CD14-positive monocyte (primary cell): ENCODE measurements around the gene CDS2. TPM values are rescaled to one million over a fixed set of nuclear protein-coding genes. Genes with fewer than 3 reads are reported as not detected.

Experiments used
- DNase-seq, 3 donors: peaks; one replicate each; pipeline ENCODE4 v3.0.0-alpha.2; 2011 to 2022
- H2AFZ ChIP-seq: 2 replicates; pipeline ENCODE4 v1.6.0; 2012; ENCODE audit warnings: mild to moderate bottlenecking, low read depth, low read length, inconsistent platforms; ENCODE audit not compliant: insufficient read depth, poor library complexity, severe bottlenecking
- H3K27ac ChIP-seq, 2 donors: 1 replicate in 1 of 2; 2 replicates in 1 of 2; pipeline ENCODE4 v1.5.1; 2012 to 2013; ENCODE audit warnings: low read length in 2 of 2, control low read depth in 1 of 2, inconsistent platforms in 1 of 2, low read depth in 1 of 2, mild to moderate bottlenecking in 1 of 2
- H3K27me3 ChIP-seq, 2 donors: one replicate each; pipeline versions ENCODE4 v1.6.0 to v1.6.1; 2011 to 2013; ENCODE audit warnings: low read length in 2 of 2; ENCODE audit not compliant: control insufficient read depth in 2 of 2, insufficient read depth in 2 of 2
- H3K36me3 ChIP-seq, 2 donors: replicated peaks in 1 of 2; 1 replicate in 1 of 2; 2 replicates in 1 of 2; pipeline versions ENCODE4 v1.5.1 to v1.6.1; 2012 to 2013; ENCODE audit warnings: low read length in 2 of 2, control low read depth in 1 of 2, inconsistent platforms in 1 of 2, mild to moderate bottlenecking in 1 of 2; ENCODE audit not compliant: insufficient read depth in 2 of 2, control insufficient read depth in 1 of 2
- H3K4me1 ChIP-seq, 2 donors: 1 replicate in 1 of 2; 2 replicates in 1 of 2; pipeline versions ENCODE4 v1.5.1 to v1.6.1; 2012 to 2013; ENCODE audit warnings: low read length in 2 of 2, control low read depth in 1 of 2, inconsistent platforms in 1 of 2, mild to moderate bottlenecking in 1 of 2, moderate library complexity in 1 of 2; ENCODE audit not compliant: insufficient read depth in 2 of 2, control insufficient read depth in 1 of 2
- H3K4me2 ChIP-seq: replicated peaks from 2 replicates; pipeline ENCODE3; 2012; ENCODE audit warnings: low read length, moderate library complexity, mild to moderate bottlenecking; ENCODE audit not compliant: poor library complexity, severe bottlenecking; ENCODE audit errors: extremely low read depth
- H3K4me3 ChIP-seq, 3 experiments: fragments of 200-600 bp in 1 of 3; sonication (generic) in 1 of 3; replicated peaks in 1 of 3; 1 replicate in 2 of 3; 2 replicates in 1 of 3; pipeline ENCODE4 v1.5.1; 2011 to 2013; ENCODE audit warnings: low read length in 3 of 3, mild to moderate bottlenecking in 3 of 3, control low read depth in 2 of 3, low read depth in 2 of 3, inconsistent platforms in 1 of 3, moderate library complexity in 1 of 3
- H3K79me2 ChIP-seq: 2 replicates; pipeline ENCODE4 v1.6.0; 2012; ENCODE audit warnings: mild to moderate bottlenecking, control low read depth, inconsistent platforms, low read length, moderate library complexity; ENCODE audit not compliant: insufficient read depth
- H3K9ac ChIP-seq: 2 replicates; pipeline ENCODE4 v1.6.0; 2017; ENCODE audit warnings: low read length, mild to moderate bottlenecking; ENCODE audit not compliant: insufficient read depth, poor library complexity, severe bottlenecking
- H3K9me3 ChIP-seq, 2 donors: replicated peaks in 1 of 2; 1 replicate in 1 of 2; 2 replicates in 1 of 2; pipeline versions ENCODE4 v1.5.1 to v1.6.1; 2012 to 2013; ENCODE audit warnings: low read length in 2 of 2, control low read depth in 1 of 2; ENCODE audit not compliant: control insufficient read depth in 1 of 2, insufficient read depth in 1 of 2
- H4K20me1 ChIP-seq: 2 replicates; pipeline ENCODE4 v1.6.0; 2012; ENCODE audit warnings: mild to moderate bottlenecking, low read length, control low read depth, moderate library complexity; ENCODE audit not compliant: insufficient read depth
- H3K27ac Mint-ChIP-seq, 7 donors: one replicate each; pipeline ENCODE4 v1.8.0; 2020; ENCODE audit warnings: mild to moderate bottlenecking in 7 of 7, mixed read lengths in 7 of 7, moderate library complexity in 6 of 7, inconsistent platforms in 2 of 7
- H3K27me3 Mint-ChIP-seq, 3 donors: one replicate each; pipeline ENCODE4 v1.8.0; 2021 to 2022; ENCODE audit warnings: low read depth in 3 of 3, mild to moderate bottlenecking in 3 of 3, mixed read lengths in 3 of 3, moderate library complexity in 3 of 3, inconsistent platforms in 1 of 3
- H3K36me3 Mint-ChIP-seq, 2 donors: one replicate each; pipeline ENCODE4 v1.8.0; 2020; ENCODE audit warnings: mixed read lengths in 2 of 2, inconsistent platforms in 1 of 2, mild to moderate bottlenecking in 1 of 2
- H3K4me1 Mint-ChIP-seq: one replicate; pipeline ENCODE4 v1.8.0; 2020; ENCODE audit warnings: mild to moderate bottlenecking, mixed read lengths
- H3K4me3 Mint-ChIP-seq, 2 donors: one replicate each; pipeline ENCODE4 v1.8.0; 2020; ENCODE audit warnings: mild to moderate bottlenecking in 2 of 2, mixed read lengths in 2 of 2, moderate library complexity in 1 of 2
- H3K9me3 Mint-ChIP-seq, 7 donors: one replicate each; pipeline ENCODE4 v1.8.0; 2020 to 2022; ENCODE audit warnings: mixed read lengths in 7 of 7, mild to moderate bottlenecking in 6 of 7, moderate library complexity in 6 of 7, inconsistent platforms in 2 of 7
- WGBS: methylation state at CpG from one replicate; pipeline ENCODE4 v1.1.5; 2013; ENCODE audit warnings: missing lambda C conversion rate; ENCODE audit not compliant: insufficient coverage; 5-methylcytosine and 5-hydroxymethylcytosine counted together
- intact Hi-C, 2 donors: fragments of 100-400 bp; cut with micrococcal nuclease; formaldehyde crosslinking; loops; one replicate each; pipeline versions ENCODE4 v1.15.0 to v1.15.1; 2023
- polyA plus RNA-seq, 3 donors: library from polyadenylated mRNA; depleted of rRNA in 1 of 3; unstranded in 2 of 3; stranded (reverse) in 1 of 3; fragments of 300-500 nt in 2 of 3; fragments of >200 nt in 1 of 3; fragmentation: Illumina TruSeq in 2 of 3; gene quantifications; 1 replicate in 2 of 3; 2 replicates in 1 of 3; pipeline ENCODE4 v1.2.3, GENCODE V29; 2012 to 2021
- TF ChIP-seq, protein P1 (sequence below): fragments of 200-600 bp; IDR thresholded peaks from one replicate; pipeline ENCODE4 v1.8.0; 2022; ENCODE audit warnings: antibody characterized with exemption, mild to moderate bottlenecking

CDS2 gene
- polyA plus RNA-seq, 3 donors, result 28.6 to 62.6 (median 54.4) TPM

DNA sequence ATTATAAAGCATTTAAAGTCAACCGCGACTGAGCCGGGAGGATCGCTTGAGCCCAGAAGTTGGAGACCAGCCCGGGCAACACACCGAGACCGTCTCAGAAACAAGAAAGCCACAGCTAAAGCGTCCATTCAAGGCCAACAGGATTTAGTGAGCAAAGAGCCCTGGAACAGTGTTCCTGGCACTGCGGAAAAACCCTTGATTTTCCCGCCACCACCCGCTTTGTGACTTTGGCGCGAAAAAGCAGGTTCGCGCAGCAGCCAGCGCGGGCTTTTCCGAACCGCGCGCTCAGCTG, 7.7 kb upstream of the CDS2 start:
- peaks cover 18 to 33% of the 10 kb centered on the region in 2 donors for H3K4me1 ChIP-seq
- Mint-ChIP-seq H3K36me3 (peaks cover 17 to 22% of the 10 kb centered on the region in 2 donors), H3K9me3 (no peaks in the 10 kb centered on the region), H3K27ac (peak overlapping the region in 6 of 7 donors; percentile 26 to 96 (median 85)), H3K4me1 (peaks cover 34% of the 10 kb centered on the region), H3K4me3 (peak overlapping the region; percentile 93 to 95), H3K27me3 (no peaks in the 10 kb centered on the region)
- H3K27me3 ChIP-seq, result no peaks in the 10 kb centered on the region
- H3K9ac ChIP-seq, result peak overlapping the region; percentile 64
- H3K36me3 ChIP-seq, result peaks cover 13 to 35% of the 10 kb centered on the region in 2 donors
- H3K4me2 ChIP-seq, result peak overlapping the region; percentile 98
- DNase-seq, result no peak
- peak overlapping the region; percentile 98 for H2AFZ ChIP-seq
- H3K4me3 ChIP-seq, result peak overlapping the region; percentile 75 to 99 (median 97)
- TF ChIP-seq, protein P1, sequence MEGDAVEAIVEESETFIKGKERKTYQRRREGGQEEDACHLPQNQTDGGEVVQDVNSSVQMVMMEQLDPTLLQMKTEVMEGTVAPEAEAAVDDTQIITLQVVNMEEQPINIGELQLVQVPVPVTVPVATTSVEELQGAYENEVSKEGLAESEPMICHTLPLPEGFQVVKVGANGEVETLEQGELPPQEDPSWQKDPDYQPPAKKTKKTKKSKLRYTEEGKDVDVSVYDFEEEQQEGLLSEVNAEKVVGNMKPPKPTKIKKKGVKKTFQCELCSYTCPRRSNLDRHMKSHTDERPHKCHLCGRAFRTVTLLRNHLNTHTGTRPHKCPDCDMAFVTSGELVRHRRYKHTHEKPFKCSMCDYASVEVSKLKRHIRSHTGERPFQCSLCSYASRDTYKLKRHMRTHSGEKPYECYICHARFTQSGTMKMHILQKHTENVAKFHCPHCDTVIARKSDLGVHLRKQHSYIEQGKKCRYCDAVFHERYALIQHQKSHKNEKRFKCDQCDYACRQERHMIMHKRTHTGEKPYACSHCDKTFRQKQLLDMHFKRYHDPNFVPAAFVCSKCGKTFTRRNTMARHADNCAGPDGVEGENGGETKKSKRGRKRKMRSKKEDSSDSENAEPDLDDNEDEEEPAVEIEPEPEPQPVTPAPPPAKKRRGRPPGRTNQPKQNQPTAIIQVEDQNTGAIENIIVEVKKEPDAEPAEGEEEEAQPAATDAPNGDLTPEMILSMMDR, result no peak
- no peaks in the 10 kb centered on the region for H3K9me3 ChIP-seq
- peaks cover 54% of the 10 kb centered on the region for H3K79me2 ChIP-seq
- peak overlapping the region in 1 of 2 donors; percentile 88 for H3K27ac ChIP-seq
- H4K20me1 ChIP-seq, result peaks cover 13% of the 10 kb centered on the region
- WGBS, result 0% methylated on average over 21 of the region's 21 CpGs
- intact Hi-C loops, result loop anchor here in 1 of 2 donors (1.0 kb wide), 1 partner anchor 9 kb away; no protein-coding TSS in a partner anchor

DNA sequence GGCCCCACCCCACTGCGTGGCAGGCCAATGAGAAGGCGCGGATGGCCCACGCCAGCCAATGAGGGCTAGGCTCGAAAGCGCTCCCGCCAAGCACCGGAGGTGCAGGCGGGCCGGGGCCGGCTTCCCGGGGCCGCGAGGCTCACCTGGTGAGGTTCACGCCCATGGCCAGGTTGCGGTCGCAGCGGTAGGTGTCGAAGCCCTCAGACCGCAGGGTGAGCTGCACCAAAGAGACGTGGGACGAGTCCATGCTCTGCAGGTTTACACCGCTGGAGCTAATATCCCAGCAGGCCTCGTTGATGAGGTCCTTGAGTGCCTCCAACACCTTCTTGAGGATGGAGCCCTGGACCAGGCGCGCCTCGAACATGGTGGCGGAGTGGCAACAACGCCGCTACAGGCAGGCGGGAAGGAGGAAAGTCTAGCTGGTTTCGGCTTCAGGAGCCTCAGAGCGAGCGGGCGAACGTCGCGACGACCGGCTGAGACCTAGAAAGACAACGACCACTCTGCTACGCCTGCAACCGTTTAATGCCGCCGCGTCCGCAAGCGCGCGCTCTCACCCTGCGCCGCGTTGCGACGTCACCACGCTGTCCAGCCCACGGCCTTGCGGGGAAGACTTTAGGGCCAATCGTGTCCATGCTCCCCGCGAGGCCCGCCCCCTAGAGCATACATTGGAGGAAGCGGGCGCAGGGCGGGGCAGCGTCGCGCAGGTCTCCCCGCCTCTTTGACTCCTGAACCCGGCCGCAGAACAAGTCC, 7.2 kb upstream of the CDS2 start, which contains the start of gene PCNA:
TSS of gene PCNA (minus strand) at position 524 of the 750 bp plus-strand sequence. CDS start at position 364, 160 bp downstream.
- Mint-ChIP-seq H3K36me3 (peaks cover 14 to 20% of the 10 kb centered on the region in 2 donors), H3K27me3 (no peaks in the 10 kb centered on the region), H3K4me1 (peaks cover 34% of the 10 kb centered on the region), H3K4me3 (peak within 1 kb of the TSS; percentile 93 to 95), H3K9me3 (no peaks in the 10 kb centered on the region), H3K27ac (peak within 1 kb of the TSS; percentile 88 to 96 (median 94))
- Histone ChIP-seq H3K4me1 (peaks cover 18 to 33% of the 10 kb centered on the region in 2 donors), H2AFZ (peak within 1 kb of the TSS; percentile 98), H3K27me3 (no peaks in the 10 kb centered on the region), H3K27ac (peak within 1 kb of the TSS; percentile 83 to 88), H3K9me3 (no peaks in the 10 kb centered on the region), H4K20me1 (peaks cover 13% of the 10 kb centered on the region), H3K36me3 (peaks cover 13 to 31% of the 10 kb centered on the region in 2 donors), H3K9ac (peak within 1 kb of the TSS; percentile 64), H3K79me2 (peaks cover 51% of the 10 kb centered on the region), H3K4me2 (peak within 1 kb of the TSS; percentile 98), H3K4me3 (peak within 1 kb of the TSS; percentile 75 to 99 (median 97))
- intact Hi-C loops, result loop anchor here in 1 of 2 donors (1.0 kb wide), 1 partner anchor 9 kb away; no protein-coding TSS in a partner anchor
- DNase-seq, result peak; percentile 92 to 94 (median 93)
- TF ChIP-seq, protein P1, result no peak
- WGBS, result under 1% methylated on average over 71 of the region's 71 CpGs
